HepG2 (cell line): ENCODE measurements around the gene ATP6V1C2. TPM values are rescaled to one million over a fixed set of nuclear protein-coding genes. Genes with fewer than 3 reads are reported as not detected.

Experiments used
- ATAC-seq: fragments of 200-7000 bp; cut with Tn5 transposase; 3 replicates; pipeline ENCODE4 v1.9.1; 2020; ENCODE audit warnings: mild to moderate bottlenecking, moderate library complexity
- BruUV-seq: library from RNA; stranded (reverse); fragments of 400-500 nt; replicated peaks from 2 replicates; lab custom pipeline; 2021; lab: Mats Ljungman, UMichigan
- CTCF ChIA-PET: fragments of 300-600 bp; formaldehyde crosslinking; extraction: SDS; loops from one replicate; lab custom pipeline; 2021; ENCODE audit warnings: low total read pairs, inconsistent platforms, low intra/inter-chr PET ratio; lab: Yijun Ruan, JAX
- POLR2A ChIA-PET: fragments of 350-600 bp; sonication (Branson Sonifier 250); formaldehyde crosslinking; loops from one replicate; lab custom pipeline; 2020; ENCODE audit warnings: antibody characterized with exemption, inconsistent platforms; lab: Yijun Ruan, JAX
- DNase-seq: peaks from one replicate; pipeline ENCODE4 v3.0.0-alpha.2; 2015; ENCODE audit warnings: low spot score
- FAIRE-seq: peaks from 3 replicates; lab custom pipeline; 2011; peaks lifted over from hg19 to GRCh38; lab: Jason Lieb, UNC
- H2AFZ ChIP-seq: one replicate; pipeline ENCODE4 v1.6.1; 2011; ENCODE audit warnings: low read length, inconsistent platforms
- H3K27ac ChIP-seq: fragments of 300-600 bp; 3 replicates; pipeline ENCODE4 v1.8.0; 2011; ENCODE audit warnings: mixed run types, mild to moderate bottlenecking, mixed read lengths, low read length, inconsistent platforms; ENCODE audit not compliant: insufficient read depth; ENCODE audit errors: extremely low read length
- H3K27me3 ChIP-seq, 2 experiments: fragments of 200-600 bp in 1 of 2; 2 replicates in 1 of 2; 3 replicates in 1 of 2; pipeline versions ENCODE4 v1.6.0 to v1.8.0; 2011; ENCODE audit warnings: low read length in 2 of 2, mild to moderate bottlenecking in 2 of 2, moderate library complexity in 2 of 2, inconsistent platforms in 1 of 2; ENCODE audit not compliant: insufficient read depth in 2 of 2, control insufficient read depth in 1 of 2
- H3K36me3 ChIP-seq, 2 experiments: fragments of 200-600 bp in 1 of 2; replicated peaks in 1 of 2; 2 replicates in 1 of 2; 3 replicates in 1 of 2; pipeline versions ENCODE4 v1.5.1 to v1.8.0; 2011; ENCODE audit warnings: low read length in 2 of 2, inconsistent platforms in 1 of 2; ENCODE audit not compliant: insufficient read depth in 2 of 2, control insufficient read depth in 1 of 2
- H3K4me1 ChIP-seq: 2 replicates; pipeline ENCODE4 v1.5.1; 2012; ENCODE audit warnings: low read length, inconsistent platforms; ENCODE audit not compliant: insufficient read depth
- H3K4me2 ChIP-seq: 2 replicates; pipeline ENCODE4 v1.6.0; 2011; ENCODE audit warnings: low read depth, low read length, inconsistent platforms
- H3K4me3 ChIP-seq, 3 experiments: fragments of 200-600 bp in 1 of 3; sonication (generic), shearing (Covaris generic) in 1 of 3; replicated peaks in 1 of 3; 2 replicates each; pipeline ENCODE4 v1.5.1; 2011 to 2016; ENCODE audit warnings: low read length in 3 of 3, inconsistent platforms in 2 of 3, low read depth in 2 of 3, mild to moderate bottlenecking in 2 of 3, control low read depth in 1 of 3, mixed read lengths in 1 of 3; ENCODE audit not compliant: insufficient read depth in 1 of 3
- H3K79me2 ChIP-seq: one replicate; pipeline ENCODE4 v1.6.1; 2011; ENCODE audit warnings: low read length, inconsistent platforms; ENCODE audit not compliant: insufficient read depth
- H3K9ac ChIP-seq: 2 replicates; pipeline ENCODE4 v1.6.0; 2011; ENCODE audit warnings: mild to moderate bottlenecking, low read depth, low read length, inconsistent platforms; ENCODE audit not compliant: insufficient read depth
- H3K9me3 ChIP-seq: 2 replicates; pipeline ENCODE4 v1.5.1; 2012; ENCODE audit warnings: mild to moderate bottlenecking, low read length
- H4K20me1 ChIP-seq: 2 replicates; pipeline ENCODE4 v1.6.0; 2011; ENCODE audit warnings: inconsistent platforms, mild to moderate bottlenecking, low read length, moderate library complexity; ENCODE audit not compliant: insufficient read depth
- AHDC1 ChIP-seq: sonication (generic); formaldehyde crosslinking; IDR thresholded peaks from 2 replicates; pipeline ENCODE4 v1.5.1; 2020; ENCODE audit warnings: mild to moderate bottlenecking, missing genetic modification reagents, borderline replicate concordance
- BRCA1 ChIP-seq: sonication (generic); formaldehyde crosslinking; IDR thresholded peaks from 2 replicates; pipeline ENCODE4 v1.4.0; 2020; ENCODE audit warnings: missing genetic modification reagents
- CTCF ChIP-seq: sonication (generic); formaldehyde crosslinking; IDR thresholded peaks from 2 replicates; pipeline ENCODE4 v1.5.0; 2020; ENCODE audit warnings: mild to moderate bottlenecking, missing genetic modification reagents, moderate library complexity
- NR0B2 ChIP-seq: sonication (generic); formaldehyde crosslinking; IDR thresholded peaks from 2 replicates; pipeline ENCODE4 v1.4.0; 2020; ENCODE audit warnings: mild to moderate bottlenecking, missing genetic modification reagents
- POGZ ChIP-seq: sonication (generic); formaldehyde crosslinking; IDR thresholded peaks from 2 replicates; pipeline ENCODE4 v1.4.0; 2020; ENCODE audit warnings: mild to moderate bottlenecking, missing genetic modification reagents
- PRPF4 ChIP-seq: fragments of 200-400 bp; formaldehyde crosslinking; IDR thresholded peaks from 2 replicates; pipeline ENCODE4 v1.6.1; 2016; ENCODE audit warnings: low read length, low read depth; ENCODE audit not compliant: poor library complexity, severe bottlenecking
- SIX4 ChIP-seq: sonication (generic); formaldehyde crosslinking; IDR thresholded peaks from 2 replicates; pipeline ENCODE4 v1.4.0; 2020; ENCODE audit warnings: missing genetic modification reagents
- ZBTB1 ChIP-seq: sonication (generic); formaldehyde crosslinking; IDR thresholded peaks from 2 replicates; pipeline ENCODE4 v1.4.0; 2020; ENCODE audit warnings: missing genetic modification reagents, borderline replicate concordance
- ZBTB33 ChIP-seq: sonication (generic); formaldehyde crosslinking; IDR thresholded peaks from 2 replicates; pipeline ENCODE4 v1.4.0; 2020; ENCODE audit warnings: missing genetic modification reagents
- ZNF530 ChIP-seq: sonication (generic); formaldehyde crosslinking; IDR thresholded peaks from 2 replicates; pipeline ENCODE4 v1.5.0; 2020; ENCODE audit warnings: low read depth, mild to moderate bottlenecking, missing genetic modification reagents
- ZNF761 ChIP-seq: sonication (generic); formaldehyde crosslinking; conservative IDR thresholded peaks from 2 replicates; pipeline ENCODE4 v1.4.0; 2020; ENCODE audit warnings: mild to moderate bottlenecking, missing genetic modification reagents
- WGBS: methylation state at CpG from one replicate; pipeline ENCODE4 v1.1.6; 2017; ENCODE audit warnings: low lambda C conversion rate; 5-methylcytosine and 5-hydroxymethylcytosine counted together
- in situ Hi-C: cut with HindIII; loops from 2 replicates; pipeline ENCODE4 v1.10.0; 2017; ENCODE audit warnings: low pct_unique_long_range_greater_than_20kb; ENCODE audit not compliant: extremely low pct_ligation_motif_present
- intact Hi-C: fragments of 100-400 bp; cut with micrococcal nuclease; formaldehyde crosslinking; loops from one replicate; pipeline ENCODE4 v1.10.0; 2022; ENCODE audit not compliant: unreplicated experiment
- polyA plus RNA-seq, 8 experiments: library from polyadenylated mRNA; depleted of rRNA in 3 of 8; stranded (reverse) in 7 of 8; unstranded in 1 of 8; fragments of >200 nt; fragmentation: Illumina TruSeq in 4 of 8; extraction: Trizol in 4 of 8; gene quantifications; 2 replicates each; pipeline versions ENCODE4 v1.2.1 to v1.2.3, GENCODE V29; 2011 to 2016; ENCODE audit warnings: low read depth in 4 of 8, missing spikeins in 1 of 8, mixed read lengths in 1 of 8; ENCODE audit not compliant: insufficient read depth in 1 of 8
- total RNA-seq, 5 experiments: library from RNA; depleted of rRNA; stranded (reverse); fragments of >200 nt; fragmentation: Illumina TruSeq; extraction: Trizol; gene quantifications; 2 replicates each; pipeline ENCODE4 v1.2.3, GENCODE V29; 2016; ENCODE audit warnings: low read depth in 1 of 5

ATP6V1C2 gene
- total and polyA plus RNA-seq, 2 of the 13 experiments (the other 11 are each of a cell fraction or from before 2014, with no cell fraction given) = 0.04 to 0.29 TPM

GRCh38 chr2:10792001-10792634, 70.7 kb downstream of the ATP6V1C2 start (continued):
- TF ChIP-seq POGZ = no peak

- ChIA-PET CTCF (no interaction called here), POLR2A (no interaction called here)
- WGBS = 92% methylated on average over 17 of the region's 17 CpGs
- H4K20me1 ChIP-seq = peaks cover 15% of the 10 kb centered on the region; the same call in 1 of the 2 replicates
- peaks cover 14% of the 10 kb centered on the region for H3K79me2 ChIP-seq
- H3K9me3 ChIP-seq = no peaks in the 10 kb centered on the region
- no peak overlapping the region for H2AFZ ChIP-seq
- intact Hi-C loops = no loop called here
- ATAC-seq (peak; percentile 63), DNase-seq (no peak), FAIRE-seq (no peak)
- H3K27me3 ChIP-seq = no peaks in the 10 kb centered on the region
- H3K4me3 ChIP-seq = no peak overlapping the region
- H3K4me1 ChIP-seq = no peaks in the 10 kb centered on the region
- in situ Hi-C loops = no loop called here
- H3K36me3 ChIP-seq = peaks cover 34 to 91% of the 10 kb centered on the region in 2 experiments
- BruUV-seq = no TSS peak
- H3K27ac ChIP-seq = no peak overlapping the region
- no peak overlapping the region for H3K9ac ChIP-seq
- no peak overlapping the region for H3K4me2 ChIP-seq
- no peak for TF ChIP-seq BRCA1 (CRISPR knock-in tag)
- no peak for TF ChIP-seq SIX4 (CRISPR knock-in tag)
- no peak for TF ChIP-seq ZNF761 (CRISPR knock-in tag)
- peak; percentile 32 for TF ChIP-seq CTCF (CRISPR knock-in tag)
- no peak for TF ChIP-seq NR0B2 (CRISPR knock-in tag)
- TF ChIP-seq ZBTB33 (CRISPR knock-in tag) = peak; percentile 72
- no peak for TF ChIP-seq ZBTB1 (CRISPR knock-in tag)
- TF ChIP-seq ZNF530 = no peak
- TF ChIP-seq PRPF4 = no peak
- no peak for TF ChIP-seq AHDC1 (CRISPR knock-in tag)
These were observed 71.4 kb downstream of the ATP6V1C2 start for GRCh38 chr2:10792660-10793400.
